GM19239 (cell line): ENCODE results near the gene MED22.
"Not testable (repeated sequence)": the region's sequence is repeated elsewhere in the genome, so short reads cannot be mapped to it uniquely, and the experiment has no call there.

Experiments used
- DNase-seq: peaks from one replicate; pipeline ENCODE4 v3.0.0; 2011; ENCODE audit warnings: low spot score; ENCODE audit not compliant: insufficient read length
- FAIRE-seq: peaks from 2 replicates; lab custom pipeline; 2011; peaks lifted over from hg19 to GRCh38; lab: Jason Lieb, UNC

Gene MED22

GRCh38 chr9:133347985-133348717 lies at the start of gene MED22, which contains the start of gene RPL7A:
MED22 (minus strand) TSS chr9:133348131; CDS start chr9:133346662, 1,469 bp downstream.
RPL7A (plus strand) TSS chr9:133348218; CDS start chr9:133348244, 26 bp downstream.
- FAIRE-seq: peak; percentile 95
- peak; percentile 88 for DNase-seq

GRCh38 chr9:133397370-133397769 lies 49.4 kb upstream of the MED22 start:
- no peak for DNase-seq
- FAIRE-seq: no peak

GRCh38 chr9:133396952-133397351 lies 49.0 kb upstream of the MED22 start:
- FAIRE-seq: no peak
- DNase-seq: no peak

- FAIRE-seq (no peak), DNase-seq (no peak)
Measured at GRCh38 chr9:133394687-133395271, 46.8 kb upstream of the MED22 start.

GRCh38 chr9:133393399-133393798 lies 45.5 kb upstream of the MED22 start:
- FAIRE-seq (no peak), DNase-seq (no peak)

GRCh38 chr9:133392308-133392707 lies 44.4 kb upstream of the MED22 start:
- FAIRE-seq: not testable (repeated sequence)

GRCh38 chr9:133391449-133391848 lies 43.5 kb upstream of the MED22 start:
- not testable (repeated sequence) for DNase-seq, FAIRE-seq

More at GRCh38 chr9:133392308-133392707, 44.4 kb upstream of the MED22 start:
- DNase-seq: not testable (repeated sequence)

GRCh38 chr9:133390713-133391112 lies 42.8 kb upstream of the MED22 start:
- no peak for FAIRE-seq
- no peak for DNase-seq

GRCh38 chr9:133389562-133389961 lies 41.6 kb upstream of the MED22 start:
- DNase-seq (no peak), FAIRE-seq (no peak)

- no peak for DNase-seq
- FAIRE-seq: no peak
Measured at GRCh38 chr9:133389025-133389557, 41.2 kb upstream of the MED22 start.

GRCh38 chr9:133387680-133388079 lies 39.7 kb upstream of the MED22 start:
- DNase-seq: no peak
- FAIRE-seq: no peak

- DNase-seq (no peak), FAIRE-seq (no peak)
Measured at GRCh38 chr9:133386338-133386737, 38.4 kb upstream of the MED22 start.

GRCh38 chr9:133385452-133385851 lies 37.5 kb upstream of the MED22 start:
- FAIRE-seq: no peak

GRCh38 chr9:133384736-133385321 lies 36.9 kb upstream of the MED22 start:
- DNase-seq: no peak
- FAIRE-seq: no peak

More at GRCh38 chr9:133385452-133385851, 37.5 kb upstream of the MED22 start:
- DNase-seq: no peak

GRCh38 chr9:133383438-133383837 lies 35.5 kb upstream of the MED22 start:
- FAIRE-seq (no peak), DNase-seq (no peak)

GRCh38 chr9:133382507-133383141 lies 34.7 kb upstream of the MED22 start:
- DNase-seq (no peak), FAIRE-seq (no peak)

- DNase-seq (no peak), FAIRE-seq (no peak)
Measured at GRCh38 chr9:133380734-133381133, 32.8 kb upstream of the MED22 start.

- DNase-seq (no peak), FAIRE-seq (no peak)
Measured at GRCh38 chr9:133379153-133380086, 31.5 kb upstream of the MED22 start.

GRCh38 chr9:133378408-133378962 lies 30.6 kb upstream of the MED22 start:
- DNase-seq (no peak), FAIRE-seq (no peak)
